ENCODE results near the gene POLR3H.
A peak's percentile ranks its signal among the peaks of the same experiment; 100 is the strongest.

POLR3H gene

DNA sequence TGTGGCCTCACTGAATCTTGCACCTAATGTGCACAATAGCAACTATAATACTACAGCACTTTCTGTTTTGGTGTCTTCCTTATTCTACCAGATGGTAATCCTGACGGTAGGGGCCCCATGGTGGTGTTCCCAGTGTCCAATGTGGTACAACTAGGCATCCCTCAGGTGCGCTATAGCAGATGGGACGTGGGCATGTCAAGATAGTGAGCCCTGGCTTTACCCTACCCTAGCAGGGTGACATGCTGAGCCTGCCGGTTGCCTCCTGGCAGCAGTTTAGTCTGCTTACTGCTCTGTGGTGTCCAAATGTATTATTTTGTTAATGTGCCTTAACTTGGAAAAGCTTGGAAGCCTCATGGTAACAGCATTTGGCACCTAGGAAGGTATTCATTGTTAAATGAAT lies 56.2 kb downstream of the POLR3H start:
- no peak overlapping the region for H3K4me2 ChIP-seq (ENCODE audit: low read length)
- H3K27me3 ChIP-seq (ENCODE audit: control insufficient read depth, insufficient read depth, low read length), result no peaks in the 10 kb centered on the region
- H3K4me3 ChIP-seq (ENCODE audit: low read length), result no peak overlapping the region
- no peaks in the 10 kb centered on the region for H3K4me1 ChIP-seq (ENCODE audit: control insufficient read depth, insufficient read depth, low read length)
- H3K36me3 ChIP-seq (ENCODE audit: insufficient read depth, low read length), result no peaks in the 10 kb centered on the region
- no peaks in the 10 kb centered on the region for H3K9me3 ChIP-seq (replicated peaks; ENCODE audit: low read length)
- no peak overlapping the region for H3K9ac ChIP-seq (ENCODE audit: low read depth, low read length)

GRCh38 chr22:41487037-41487935 lies 57.0 kb downstream of the POLR3H start:
- Histone ChIP-seq H3K4me1 (ENCODE audit: control insufficient read depth, insufficient read depth, low read length) (peaks cover 8% of the 10 kb centered on the region), H3K9ac (ENCODE audit: low read depth, low read length) (no peak overlapping the region), H3K4me2 (ENCODE audit: low read length) (no peak overlapping the region)

DNA sequence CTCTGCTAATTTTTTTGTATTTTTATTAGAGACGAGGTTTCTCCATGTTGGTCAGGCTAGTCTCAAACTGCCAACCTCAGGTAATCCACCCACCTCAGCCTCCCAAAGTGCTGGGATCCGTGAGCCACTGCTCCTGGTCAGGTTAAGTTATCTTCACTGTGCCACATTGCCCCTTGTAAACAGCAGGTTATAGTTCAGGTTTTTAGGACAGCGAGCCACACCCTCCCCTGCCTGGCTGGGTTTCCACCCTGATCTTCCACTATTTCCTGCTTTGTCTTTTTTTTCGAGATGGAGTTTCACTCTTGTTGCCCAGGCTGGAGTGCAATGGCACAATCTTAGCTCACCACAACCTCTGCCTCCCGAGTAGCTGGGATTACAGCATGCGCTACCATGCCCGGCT lies 59.2 kb downstream of the POLR3H start:
- Histone ChIP-seq H3K9me3 (replicated peaks; ENCODE audit: low read length) (no peaks in the 10 kb centered on the region), H3K4me3 (ENCODE audit: low read length) (no peak overlapping the region), H3K36me3 (ENCODE audit: insufficient read depth, low read length) (no peaks in the 10 kb centered on the region), H3K9ac (ENCODE audit: low read depth, low read length) (no peak overlapping the region), H3K27me3 (ENCODE audit: control insufficient read depth, insufficient read depth, low read length) (no peaks in the 10 kb centered on the region), H3K4me1 (ENCODE audit: control insufficient read depth, insufficient read depth, low read length) (peaks cover 30% of the 10 kb centered on the region), H3K4me2 (ENCODE audit: low read length) (no peak overlapping the region)

More at GRCh38 chr22:41487037-41487935, 57.0 kb downstream of the POLR3H start:
- H3K27me3 ChIP-seq (ENCODE audit: control insufficient read depth, insufficient read depth, low read length), result no peaks in the 10 kb centered on the region
- no peaks in the 10 kb centered on the region for H3K36me3 ChIP-seq (ENCODE audit: insufficient read depth, low read length)
- no peak overlapping the region for H3K4me3 ChIP-seq (ENCODE audit: low read length)
- H3K9me3 ChIP-seq (replicated peaks; ENCODE audit: low read length), result no peaks in the 10 kb centered on the region

DNA sequence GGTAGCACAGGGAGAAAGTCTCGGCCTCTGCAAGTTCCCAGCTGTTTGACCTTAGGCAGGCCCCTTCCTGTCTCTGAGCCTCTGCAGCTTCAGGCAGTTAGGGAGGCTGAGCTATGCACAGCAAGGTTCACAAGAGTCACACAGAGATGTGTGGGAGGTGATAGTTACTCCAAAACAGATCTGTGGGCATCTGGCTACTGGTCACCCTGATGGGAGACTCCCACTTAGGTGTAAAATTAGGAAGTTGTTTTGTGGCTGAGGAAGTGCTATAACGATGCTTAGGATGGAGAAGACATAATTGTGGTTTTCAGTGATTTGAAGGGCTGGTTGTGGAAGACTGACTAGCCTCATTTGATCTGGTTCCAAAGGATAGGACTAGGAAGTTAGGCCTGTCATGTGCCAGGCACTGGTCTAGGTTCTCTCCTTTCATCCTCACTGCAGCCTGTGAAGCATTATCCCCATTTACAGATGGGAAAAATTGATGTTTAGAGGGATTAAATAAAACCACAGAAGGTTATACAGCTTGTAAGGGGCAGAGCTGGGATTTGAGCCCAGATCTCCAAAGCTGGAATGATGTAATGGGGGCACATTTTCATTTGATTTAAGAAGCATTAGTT lies 61.8 kb downstream of the POLR3H start:
- Histone ChIP-seq H3K4me2 (ENCODE audit: low read length) (no peak overlapping the region), H3K4me1 (ENCODE audit: control insufficient read depth, insufficient read depth, low read length) (peaks cover 47% of the 10 kb centered on the region), H3K9ac (ENCODE audit: low read depth, low read length) (peak overlapping the region; percentile 19)

DNA sequence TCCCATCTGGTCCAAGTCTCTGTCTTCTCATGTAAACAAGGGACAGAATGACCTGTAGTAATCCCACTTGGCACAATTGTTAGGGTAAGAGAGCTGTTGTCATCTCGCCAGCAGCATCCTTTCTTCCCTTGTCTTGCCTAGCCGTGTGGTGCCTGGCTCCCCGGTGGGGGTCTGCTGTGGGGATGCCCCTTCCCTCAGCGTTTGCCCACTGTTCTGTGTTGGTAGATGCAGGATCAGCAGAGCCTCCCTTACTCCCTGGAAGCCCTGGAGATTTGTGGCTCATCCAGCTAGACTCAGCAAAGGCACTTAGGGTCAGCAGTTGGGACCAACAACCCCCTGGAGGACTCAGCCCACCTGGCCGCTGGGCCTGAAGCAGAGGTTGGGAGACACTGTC lies 62.3 kb downstream of the POLR3H start:
- Histone ChIP-seq H3K4me1 (ENCODE audit: control insufficient read depth, insufficient read depth, low read length) (peaks cover 47% of the 10 kb centered on the region), H3K9ac (ENCODE audit: low read depth, low read length) (peak overlapping the region; percentile 2)

More for the DNA sequence above, 61.8 kb downstream of the POLR3H start:
- Histone ChIP-seq H3K36me3 (ENCODE audit: insufficient read depth, low read length) (no peaks in the 10 kb centered on the region), H3K9me3 (replicated peaks; ENCODE audit: low read length) (no peaks in the 10 kb centered on the region), H3K4me3 (ENCODE audit: low read length) (no peak overlapping the region), H3K27me3 (ENCODE audit: control insufficient read depth, insufficient read depth, low read length) (no peaks in the 10 kb centered on the region)

GRCh38 chr22:41481131-41481830 lies 63.0 kb downstream of the POLR3H start:
- Histone ChIP-seq H3K27me3 (ENCODE audit: control insufficient read depth, insufficient read depth, low read length) (no peaks in the 10 kb centered on the region), H3K4me1 (ENCODE audit: control insufficient read depth, insufficient read depth, low read length) (peaks cover 47% of the 10 kb centered on the region), H3K9me3 (replicated peaks; ENCODE audit: low read length) (no peaks in the 10 kb centered on the region), H3K36me3 (ENCODE audit: insufficient read depth, low read length) (no peaks in the 10 kb centered on the region), H3K4me2 (ENCODE audit: low read length) (peak overlapping the region; percentile 34), H3K9ac (ENCODE audit: low read depth, low read length) (no peak overlapping the region), H3K4me3 (ENCODE audit: low read length) (no peak overlapping the region)

More for the DNA sequence above, 62.3 kb downstream of the POLR3H start:
- Histone ChIP-seq H3K4me3 (ENCODE audit: low read length) (no peak overlapping the region), H3K27me3 (ENCODE audit: control insufficient read depth, insufficient read depth, low read length) (no peaks in the 10 kb centered on the region), H3K4me2 (ENCODE audit: low read length) (no peak overlapping the region), H3K9me3 (replicated peaks; ENCODE audit: low read length) (no peaks in the 10 kb centered on the region), H3K36me3 (ENCODE audit: insufficient read depth, low read length) (no peaks in the 10 kb centered on the region)

- Histone ChIP-seq H3K4me2 (ENCODE audit: low read length) (peak overlapping the region; percentile 56), H3K36me3 (ENCODE audit: insufficient read depth, low read length) (no peaks in the 10 kb centered on the region), H3K9ac (ENCODE audit: low read depth, low read length) (peak overlapping the region; percentile 30), H3K27me3 (ENCODE audit: control insufficient read depth, insufficient read depth, low read length) (no peaks in the 10 kb centered on the region), H3K4me1 (ENCODE audit: control insufficient read depth, insufficient read depth, low read length) (peaks cover 47% of the 10 kb centered on the region), H3K9me3 (replicated peaks; ENCODE audit: low read length) (no peaks in the 10 kb centered on the region), H3K4me3 (ENCODE audit: low read length) (no peak overlapping the region)
These were observed 63.9 kb downstream of the POLR3H start for GRCh38 chr22:41480397-41480735.

GRCh38 chr22:41479671-41480396 lies 64.4 kb downstream of the POLR3H start:
- peak overlapping the region; percentile 53 for H3K9ac ChIP-seq (ENCODE audit: low read depth, low read length)
- no peak overlapping the region for H3K4me3 ChIP-seq (ENCODE audit: low read length)
- H3K4me2 ChIP-seq (ENCODE audit: low read length), result peak overlapping the region; percentile 56
- H3K4me1 ChIP-seq (ENCODE audit: control insufficient read depth, insufficient read depth, low read length), result peaks cover 47% of the 10 kb centered on the region
- no peaks in the 10 kb centered on the region for H3K9me3 ChIP-seq (replicated peaks; ENCODE audit: low read length)
- H3K36me3 ChIP-seq (ENCODE audit: insufficient read depth, low read length), result no peaks in the 10 kb centered on the region
- H3K27me3 ChIP-seq (ENCODE audit: control insufficient read depth, insufficient read depth, low read length), result no peaks in the 10 kb centered on the region

GRCh38 chr22:41478891-41479521 lies 65.3 kb downstream of the POLR3H start:
- Histone ChIP-seq H3K36me3 (ENCODE audit: insufficient read depth, low read length) (no peaks in the 10 kb centered on the region), H3K27me3 (ENCODE audit: control insufficient read depth, insufficient read depth, low read length) (no peaks in the 10 kb centered on the region), H3K9ac (ENCODE audit: low read depth, low read length) (peak overlapping the region; percentile 53), H3K4me1 (ENCODE audit: control insufficient read depth, insufficient read depth, low read length) (peaks cover 47% of the 10 kb centered on the region), H3K9me3 (replicated peaks; ENCODE audit: low read length) (no peaks in the 10 kb centered on the region), H3K4me3 (ENCODE audit: low read length) (no peak overlapping the region), H3K4me2 (ENCODE audit: low read length) (peak overlapping the region; percentile 56)

GRCh38 chr22:41478473-41478872 lies 65.8 kb downstream of the POLR3H start:
- no peaks in the 10 kb centered on the region for H3K27me3 ChIP-seq (ENCODE audit: control insufficient read depth, insufficient read depth, low read length)
- no peak overlapping the region for H3K9ac ChIP-seq (ENCODE audit: low read depth, low read length)
- no peaks in the 10 kb centered on the region for H3K36me3 ChIP-seq (ENCODE audit: insufficient read depth, low read length)
- no peak overlapping the region for H3K4me3 ChIP-seq (ENCODE audit: low read length)
- H3K9me3 ChIP-seq (replicated peaks; ENCODE audit: low read length), result no peaks in the 10 kb centered on the region
- H3K4me1 ChIP-seq (ENCODE audit: control insufficient read depth, insufficient read depth, low read length), result peaks cover 47% of the 10 kb centered on the region
- H3K4me2 ChIP-seq (ENCODE audit: low read length), result no peak overlapping the region
